GM12874 (cell line): Measurements from ENCODE around the gene APOLD1.

Source experiments
- CTCF ChIP-seq: IDR thresholded peaks from 2 replicates; pipeline ENCODE4 v1.5.1; 2011; ENCODE audit warnings: low read depth, mild to moderate bottlenecking, control low read depth, low read length, moderate library complexity; ENCODE audit not compliant: insufficient read depth

APOLD1 gene

GRCh38 chr12:12796171-12796570, 10.7 kb downstream of the APOLD1 start:
- TF ChIP-seq CTCF: no peak

- TF ChIP-seq CTCF: no peak
Observed at GRCh38 chr12:12796928-12797793, 11.7 kb downstream of the APOLD1 start.

DNA sequence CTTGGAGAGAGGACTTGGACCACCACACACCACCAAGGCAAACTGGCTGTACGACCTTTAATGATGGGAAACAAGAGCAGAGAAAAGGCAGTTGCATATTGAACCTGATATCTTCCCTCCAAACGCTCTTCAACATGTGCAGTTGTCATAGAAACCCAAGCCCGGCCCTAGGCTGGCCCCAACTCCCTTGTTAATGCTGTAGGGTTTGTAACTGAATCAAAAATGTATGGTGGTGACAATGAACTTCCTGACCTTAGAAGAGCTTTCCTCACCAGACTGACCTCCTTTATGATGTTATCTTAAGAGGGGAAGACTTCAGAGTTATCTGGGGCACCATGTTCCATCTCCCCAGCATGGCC, 12.3 kb downstream of the APOLD1 start:
- TF ChIP-seq CTCF: no peak

DNA sequence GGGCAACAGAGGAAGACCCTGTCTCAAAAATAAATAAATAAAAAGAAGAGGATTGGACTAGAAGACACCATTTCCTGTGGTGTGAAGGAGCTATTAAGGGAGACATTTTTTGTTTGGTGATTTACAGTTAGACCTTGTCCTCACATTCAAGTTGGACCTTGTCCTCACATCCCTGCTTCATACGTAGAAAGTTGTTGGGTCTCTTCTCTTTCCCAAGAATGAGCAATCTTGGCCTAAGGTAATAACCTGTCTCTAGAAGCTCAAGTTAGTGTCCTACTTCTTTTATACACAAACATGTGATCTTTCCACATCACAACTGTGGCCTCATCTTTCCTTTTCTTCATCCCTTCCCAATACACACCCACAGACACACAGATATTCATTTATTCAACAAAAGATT, 13.0 kb downstream of the APOLD1 start:
- no peak for TF ChIP-seq CTCF

GRCh38 chr12:12799163-12799920, 13.9 kb downstream of the APOLD1 start:
- TF ChIP-seq CTCF: no peak

- no peak for TF ChIP-seq CTCF
Observed at GRCh38 chr12:12800406-12801180, 15.1 kb downstream of the APOLD1 start.

GRCh38 chr12:12803186-12803585, 17.7 kb downstream of the APOLD1 start:
- no peak for TF ChIP-seq CTCF
